Central memory CD8-positive, alpha-beta T cell (primary cell): Measurements from ENCODE around the gene PSTPIP2.
"Not testable (repeated sequence)": the region's sequence is repeated elsewhere in the genome, so short reads cannot be mapped to it uniquely, and the experiment has no call there.

ENCODE experiments used
- ATAC-seq: fragments of 150-1000 bp; cut with Tn5 transposase; replicated peaks from 2 replicates; pipeline ENCODE4 v1.10.0; 2022; ENCODE audit warnings: mild to moderate bottlenecking, moderate FRiP score, moderate number of reproducible peaks; ENCODE audit not compliant: poor library complexity, severe bottlenecking; ENCODE audit errors: extremely low read depth
- DNase-seq, 2 donors: peaks; one replicate each; pipeline ENCODE4 v3.0.0; 2021; ENCODE audit warnings: low spot score in 2 of 2
- H3K27ac Mint-ChIP-seq: one replicate; pipeline ENCODE4 v1.8.0; 2022; ENCODE audit warnings: low read depth, mild to moderate bottlenecking, moderate library complexity, mixed read lengths
- H3K27me3 Mint-ChIP-seq: one replicate; pipeline ENCODE4 v1.8.0; 2022; ENCODE audit warnings: mixed read lengths
- H3K36me3 Mint-ChIP-seq: one replicate; pipeline ENCODE4 v1.8.0; 2022; ENCODE audit warnings: mild to moderate bottlenecking, moderate library complexity, mixed read lengths; ENCODE audit not compliant: insufficient read depth
- H3K4me1 Mint-ChIP-seq: one replicate; pipeline ENCODE4 v1.8.0; 2022; ENCODE audit warnings: mixed read lengths
- H3K4me3 Mint-ChIP-seq: one replicate; pipeline ENCODE4 v1.8.0; 2022; ENCODE audit warnings: mild to moderate bottlenecking, moderate library complexity, mixed read lengths
- H3K9me3 Mint-ChIP-seq: one replicate; pipeline ENCODE4 v1.8.0; 2022; ENCODE audit warnings: mixed read lengths

The PSTPIP2 gene

GRCh38 chr18:46071653-46072375 lies at the start of gene PSTPIP2:
Gene PSTPIP2 (minus strand): TSS chr18:46072260. CDS start chr18:46072188, 72 bp downstream.
- H3K36me3 Mint-ChIP-seq: peaks cover 4% of the 10 kb centered on the region
- peak within 1 kb of the TSS; percentile 39 for H3K27ac Mint-ChIP-seq
- DNase-seq (peak; percentile 31 to 42), ATAC-seq (peak; percentile 81)
- H3K9me3 Mint-ChIP-seq: no peaks in the 10 kb centered on the region
- H3K4me3 Mint-ChIP-seq: peak within 1 kb of the TSS; percentile 79
- H3K4me1 Mint-ChIP-seq: peaks cover 44% of the 10 kb centered on the region
- H3K27me3 Mint-ChIP-seq: no peaks in the 10 kb centered on the region

- ATAC-seq (no peak), DNase-seq (no peak)
- no peak overlapping the region for H3K27ac Mint-ChIP-seq
- no peak overlapping the region for H3K4me3 Mint-ChIP-seq
- peaks cover 15% of the 10 kb centered on the region for H3K4me1 Mint-ChIP-seq
- H3K9me3 Mint-ChIP-seq: no peaks in the 10 kb centered on the region
- peaks cover 21% of the 10 kb centered on the region for H3K36me3 Mint-ChIP-seq
- H3K27me3 Mint-ChIP-seq: no peaks in the 10 kb centered on the region
Observed at GRCh38 chr18:46113751-46114150, 41.7 kb upstream of the PSTPIP2 start.

GRCh38 chr18:46110406-46110805 lies 38.3 kb upstream of the PSTPIP2 start:
- Mint-ChIP-seq H3K4me3 (no peak overlapping the region), H3K36me3 (peaks cover 16% of the 10 kb centered on the region), H3K4me1 (peaks cover 15% of the 10 kb centered on the region), H3K27me3 (no peaks in the 10 kb centered on the region), H3K27ac (no peak overlapping the region), H3K9me3 (no peaks in the 10 kb centered on the region)
- DNase-seq (no peak), ATAC-seq (no peak)

- ATAC-seq: no peak
- peaks cover 22% of the 10 kb centered on the region for H3K4me1 Mint-ChIP-seq
- H3K36me3 Mint-ChIP-seq: peaks cover 14% of the 10 kb centered on the region
- H3K4me3 Mint-ChIP-seq: no peak overlapping the region
- no peaks in the 10 kb centered on the region for H3K27me3 Mint-ChIP-seq
- H3K9me3 Mint-ChIP-seq: no peaks in the 10 kb centered on the region
- DNase-seq: no peak
- H3K27ac Mint-ChIP-seq: no peak overlapping the region
Observed at GRCh38 chr18:46109386-46109785, 37.3 kb upstream of the PSTPIP2 start.

- Mint-ChIP-seq H3K36me3 (peaks cover 6% of the 10 kb centered on the region), H3K9me3 (no peaks in the 10 kb centered on the region), H3K27ac (peak within 1 kb of the TSS; percentile 93), H3K27me3 (no peaks in the 10 kb centered on the region), H3K4me1 (peaks cover 9% of the 10 kb centered on the region), H3K4me3 (peak within 1 kb of the TSS; percentile 97)
- DNase-seq (peak; percentile 49 to 56), ATAC-seq (peak; percentile 88)
Observed at GRCh38 chr18:46104128-46104911, 32.3 kb upstream of the PSTPIP2 start, which contains the start of gene HAUS1. Gene HAUS1 (plus strand): TSS chr18:46104385. CDS start chr18:46104412, 27 bp downstream.

- Mint-ChIP-seq H3K4me3 (peak overlapping the region; percentile 95), H3K27ac (no peak overlapping the region), H3K27me3 (no peaks in the 10 kb centered on the region), H3K9me3 (no peaks in the 10 kb centered on the region), H3K36me3 (peaks cover 20% of the 10 kb centered on the region), H3K4me1 (peaks cover 19% of the 10 kb centered on the region)
- DNase-seq (no peak), ATAC-seq (no peak)
Observed at GRCh38 chr18:46099463-46099862, 27.4 kb upstream of the PSTPIP2 start.

- peaks cover 24% of the 10 kb centered on the region for H3K36me3 Mint-ChIP-seq
- H3K4me3 Mint-ChIP-seq: peak overlapping the region; percentile 95
- no peaks in the 10 kb centered on the region for H3K27me3 Mint-ChIP-seq
- ATAC-seq: no peak
- H3K4me1 Mint-ChIP-seq: peaks cover 26% of the 10 kb centered on the region
- peak overlapping the region; percentile 85 for H3K27ac Mint-ChIP-seq
- no peak for DNase-seq
- H3K9me3 Mint-ChIP-seq: no peaks in the 10 kb centered on the region
Observed at GRCh38 chr18:46098616-46098933, 26.5 kb upstream of the PSTPIP2 start.

GRCh38 chr18:46097801-46098615 lies 25.9 kb upstream of the PSTPIP2 start, which contains the start of gene ATP5F1A:
Gene ATP5F1A (minus strand): TSS chr18:46098296. CDS start chr18:46098231, 65 bp downstream.
- H3K4me3 Mint-ChIP-seq: peak within 1 kb of the TSS; percentile 95
- no peaks in the 10 kb centered on the region for H3K27me3 Mint-ChIP-seq
- peak; percentile 70 to 77 for DNase-seq
- ATAC-seq: peak; percentile 83
- peaks cover 26% of the 10 kb centered on the region for H3K4me1 Mint-ChIP-seq
- peaks cover 29% of the 10 kb centered on the region for H3K36me3 Mint-ChIP-seq
- peak within 1 kb of the TSS; percentile 85 for H3K27ac Mint-ChIP-seq
- no peaks in the 10 kb centered on the region for H3K9me3 Mint-ChIP-seq

- no peaks in the 10 kb centered on the region for H3K9me3 Mint-ChIP-seq
- H3K27ac Mint-ChIP-seq: peak overlapping the region; percentile 85
- ATAC-seq (no peak), DNase-seq (no peak)
- H3K4me1 Mint-ChIP-seq: peaks cover 26% of the 10 kb centered on the region
- no peaks in the 10 kb centered on the region for H3K27me3 Mint-ChIP-seq
- peak overlapping the region; percentile 95 for H3K4me3 Mint-ChIP-seq
- peaks cover 33% of the 10 kb centered on the region for H3K36me3 Mint-ChIP-seq
Observed at GRCh38 chr18:46097431-46097800, 25.4 kb upstream of the PSTPIP2 start.

- peak overlapping the region; percentile 95 for H3K4me3 Mint-ChIP-seq
- no peaks in the 10 kb centered on the region for H3K9me3 Mint-ChIP-seq
- no peaks in the 10 kb centered on the region for H3K27me3 Mint-ChIP-seq
- DNase-seq (no peak), ATAC-seq (no peak)
- H3K27ac Mint-ChIP-seq: peak overlapping the region; percentile 85
- peaks cover 26% of the 10 kb centered on the region for H3K4me1 Mint-ChIP-seq
- peaks cover 38% of the 10 kb centered on the region for H3K36me3 Mint-ChIP-seq
Observed at GRCh38 chr18:46096651-46097300, 24.7 kb upstream of the PSTPIP2 start.

- no peaks in the 10 kb centered on the region for H3K27me3 Mint-ChIP-seq
- H3K27ac Mint-ChIP-seq: peak overlapping the region; percentile 85
- ATAC-seq (no peak), DNase-seq (no peak)
- H3K36me3 Mint-ChIP-seq: peaks cover 50% of the 10 kb centered on the region
- H3K4me1 Mint-ChIP-seq: peaks cover 33% of the 10 kb centered on the region
- H3K9me3 Mint-ChIP-seq: no peaks in the 10 kb centered on the region
- H3K4me3 Mint-ChIP-seq: peak overlapping the region; percentile 95
Observed at GRCh38 chr18:46095532-46095931, 23.5 kb upstream of the PSTPIP2 start.

GRCh38 chr18:46088501-46088900 lies 16.4 kb upstream of the PSTPIP2 start:
- H3K36me3 Mint-ChIP-seq: peaks cover 95% of the 10 kb centered on the region
- H3K27ac Mint-ChIP-seq: peak overlapping the region; percentile 1
- not testable (repeated sequence) for DNase-seq, H3K27me3 Mint-ChIP-seq, ATAC-seq, H3K4me1 Mint-ChIP-seq, H3K4me3 Mint-ChIP-seq, H3K9me3 Mint-ChIP-seq
